ENCODE measurements around the gene SLC8A1.

SLC8A1 gene

GRCh38 chr2:40047406-40047805 lies 404.5 kb downstream of the SLC8A1 start:
- no peak for DNase-seq (ENCODE audit: low read depth)

All from non-pigmented ciliary epithelial cell (primary cell).